CD4-positive, alpha-beta memory T cell (primary cell): Measurements from ENCODE around the gene TRAF3IP3. TPM values are rescaled to one million over a fixed set of nuclear protein-coding genes. Genes with fewer than 3 reads are reported as not detected.

Experiments used
- CTCF ChIA-PET: fragments of 350-600 bp; sonication (Branson Sonifier 250); formaldehyde crosslinking; loops from one replicate; lab custom pipeline; 2021; ENCODE audit warnings: inconsistent platforms; ENCODE audit not compliant: partially characterized antibody; lab: Charles Lee
- POLR2A ChIA-PET: fragments of 350-600 bp; sonication (Branson Sonifier 250); formaldehyde crosslinking; loops from one replicate; lab custom pipeline; 2021; ENCODE audit not compliant: partially characterized antibody; lab: Charles Lee
- DNase-seq, 5 donors: peaks; one replicate each; pipeline versions ENCODE4 v3.0.0 to v3.0.0-alpha.2; 2020 to 2022; ENCODE audit warnings: mixed read lengths in 1 of 5
- H3K27ac ChIP-seq: one replicate; pipeline ENCODE4 v1.7.0; 2013; ENCODE audit warnings: low read depth, low read length
- H3K27me3 ChIP-seq: 2 replicates; pipeline ENCODE4 v1.7.0; 2013; ENCODE audit warnings: mild to moderate bottlenecking, low read length, moderate library complexity; ENCODE audit not compliant: insufficient read depth
- H3K36me3 ChIP-seq: 2 replicates; pipeline ENCODE4 v1.7.0; 2013; ENCODE audit warnings: mild to moderate bottlenecking, low read length, moderate library complexity; ENCODE audit not compliant: insufficient read depth
- H3K4me1 ChIP-seq: 2 replicates; pipeline ENCODE4 v1.7.0; 2013; ENCODE audit warnings: mild to moderate bottlenecking, low read length, moderate library complexity; ENCODE audit not compliant: insufficient read depth
- H3K4me3 ChIP-seq, 2 donors: one replicate each; pipeline ENCODE4 v1.7.0; 2013; ENCODE audit warnings: low read length in 2 of 2, mild to moderate bottlenecking in 1 of 2
- H3K9me3 ChIP-seq, 2 donors: one replicate each; pipeline ENCODE4 v1.7.0; 2013; ENCODE audit warnings: low read length in 2 of 2, control low read depth in 1 of 2; ENCODE audit not compliant: control insufficient read depth in 1 of 2
- H3K27ac Mint-ChIP-seq, 7 donors: one replicate each; pipeline ENCODE4 v1.8.0; 2020 to 2021; ENCODE audit warnings: mixed read lengths in 7 of 7, mild to moderate bottlenecking in 6 of 7, inconsistent platforms in 3 of 7, moderate library complexity in 3 of 7
- H3K27me3 Mint-ChIP-seq, 2 donors: one replicate each; pipeline ENCODE4 v1.8.0; 2020 to 2021; ENCODE audit warnings: mixed read lengths in 2 of 2
- H3K36me3 Mint-ChIP-seq, 2 donors: one replicate each; pipeline ENCODE4 v1.8.0; 2020 to 2021; ENCODE audit warnings: mixed read lengths in 2 of 2, inconsistent platforms in 1 of 2, mild to moderate bottlenecking in 1 of 2
- H3K4me1 Mint-ChIP-seq, 4 donors: one replicate each; pipeline ENCODE4 v1.8.0; 2020 to 2021; ENCODE audit warnings: mixed read lengths in 4 of 4, mild to moderate bottlenecking in 1 of 4
- H3K4me3 Mint-ChIP-seq, 8 donors: one replicate each; pipeline ENCODE4 v1.8.0; 2020 to 2021; ENCODE audit warnings: mixed read lengths in 8 of 8, mild to moderate bottlenecking in 7 of 8, moderate library complexity in 6 of 8, inconsistent platforms in 3 of 8
- H3K9me3 Mint-ChIP-seq, 8 donors: one replicate each; pipeline ENCODE4 v1.8.0; 2020 to 2021; ENCODE audit warnings: mixed read lengths in 8 of 8, mild to moderate bottlenecking in 5 of 8, inconsistent platforms in 3 of 8, moderate library complexity in 1 of 8
- intact Hi-C: fragments of 100-400 bp; cut with micrococcal nuclease; formaldehyde crosslinking; loops from one replicate; pipeline ENCODE4 v1.15.1; 2023
- polyA plus RNA-seq, 2 donors: library from polyadenylated mRNA; unstranded; fragments of 300-500 nt; fragmentation: Illumina TruSeq; gene quantifications; one replicate each; pipeline ENCODE4 v1.2.3, GENCODE V29; 2021
- total RNA-seq, 2 experiments: library from RNA; stranded (reverse); gene quantifications; one replicate each; pipeline ENCODE4 v1.2.3, GENCODE V29; 2021

The TRAF3IP3 gene
- total and polyA plus RNA-seq, 4 experiments from 2014 or later, result 435 to 574 (median 529) TPM

GRCh38 chr1:209759829-209760359, 4.0 kb downstream of the TRAF3IP3 start:
- H3K27me3 Mint-ChIP-seq, result no peaks in the 10 kb centered on the region
- H3K4me3 Mint-ChIP-seq, result peak overlapping the region; percentile 26 to 100 (median 79)
- DNase-seq, result no peak
- Histone ChIP-seq H3K27me3 (no peaks in the 10 kb centered on the region), H3K4me1 (peaks cover 78% of the 10 kb centered on the region), H3K9me3 (no peaks in the 10 kb centered on the region), H3K36me3 (peaks cover 56% of the 10 kb centered on the region), H3K27ac (peak overlapping the region; percentile 72), H3K4me3 (peak overlapping the region in 1 of 2 donors; percentile 11)
- POLR2A ChIA-PET, result interaction anchor here (1.3 to 36.1 kb wide), 3 partner anchors 1 to 63 kb away, joined by 5 to 1778 read pairs (median 1778); partner anchors contain the start of genes C1orf74 and TRAF3IP3
- no peaks in the 10 kb centered on the region for H3K9me3 Mint-ChIP-seq
- CTCF ChIA-PET, result interaction anchor here (0.8 to 16.0 kb wide), 7 partner anchors 3 to 68 kb away, joined by 3 to 385 read pairs (median 6); partner anchors contain the start of genes C1orf74, TRAF3IP3 and UTP25
- peak overlapping the region; percentile 78 to 96 (median 93) for H3K27ac Mint-ChIP-seq
- intact Hi-C loops, result no loop called here
- H3K4me1 Mint-ChIP-seq, result peaks cover 60 to 94% (median 72%) of the 10 kb centered on the region in 4 donors
- H3K36me3 Mint-ChIP-seq, result peaks cover 68 to 77% of the 10 kb centered on the region in 2 donors

GRCh38 chr1:209761011-209761635, 5.3 kb downstream of the TRAF3IP3 start:
- Mint-ChIP-seq H3K9me3 (no peaks in the 10 kb centered on the region), H3K27me3 (no peaks in the 10 kb centered on the region), H3K4me3 (peak overlapping the region; percentile 28 to 83 (median 61)), H3K4me1 (peaks cover 56 to 81% (median 69%) of the 10 kb centered on the region in 4 donors), H3K36me3 (peaks cover 79 to 86% of the 10 kb centered on the region in 2 donors), H3K27ac (peak overlapping the region; percentile 84 to 96 (median 89))
- DNase-seq, result no peak
- CTCF ChIA-PET, result interaction anchor here (1.3 to 16.0 kb wide), 3 partner anchors 2 to 61 kb away, joined by 4 to 385 read pairs (median 385); partner anchors contain the start of gene TRAF3IP3
- Histone ChIP-seq H3K4me3 (no peak overlapping the region), H3K4me1 (peaks cover 77% of the 10 kb centered on the region), H3K27me3 (no peaks in the 10 kb centered on the region), H3K9me3 (no peaks in the 10 kb centered on the region), H3K27ac (peak overlapping the region; percentile 23), H3K36me3 (peaks cover 61% of the 10 kb centered on the region)
- POLR2A ChIA-PET, result interaction anchor here (1.3 to 36.1 kb wide), 3 partner anchors 2 to 62 kb away, joined by 5 to 1778 read pairs (median 1778); partner anchors contain the start of genes C1orf74 and TRAF3IP3
- intact Hi-C loops, result no loop called here

- Mint-ChIP-seq H3K27me3 (no peaks in the 10 kb centered on the region), H3K4me1 (peaks cover 34 to 64% (median 44%) of the 10 kb centered on the region in 4 donors), H3K9me3 (no peaks in the 10 kb centered on the region), H3K36me3 (peaks cover 65 to 77% of the 10 kb centered on the region in 2 donors), H3K4me3 (peak overlapping the region in 5 of 8 donors; percentile 26 to 77 (median 72)), H3K27ac (peak overlapping the region in 5 of 7 donors; percentile 53 to 91 (median 85))
- peaks cover 69% of the 10 kb centered on the region for H3K4me1 ChIP-seq
- no peak overlapping the region for H3K4me3 ChIP-seq
- H3K9me3 ChIP-seq, result no peaks in the 10 kb centered on the region
- no peak for DNase-seq
- ChIA-PET CTCF (interaction anchor here (0.8 to 16.0 kb wide), 3 partner anchors 11 to 163 kb away, joined by 3 to 385 read pairs (median 28); partner anchors contain the start of gene TRAF3IP3), POLR2A (interaction anchor here (31.0 to 36.1 kb wide), 2 partner anchors 7 to 8 kb away, joined by 1778 read pairs; partner anchors contain the start of genes C1orf74 and TRAF3IP3)
- H3K27ac ChIP-seq, result peak overlapping the region; percentile 33
- H3K36me3 ChIP-seq, result peaks cover 40% of the 10 kb centered on the region
- intact Hi-C loops, result no loop called here
- H3K27me3 ChIP-seq, result no peaks in the 10 kb centered on the region
Observed at GRCh38 chr1:209766051-209766450, 10.2 kb downstream of the TRAF3IP3 start.

- intact Hi-C loops, result no loop called here
- no peak for DNase-seq
- peaks cover 33% of the 10 kb centered on the region for H3K36me3 ChIP-seq
- no peaks in the 10 kb centered on the region for H3K27me3 ChIP-seq
- H3K4me3 ChIP-seq, result peak overlapping the region in 1 of 2 donors; percentile 84
- H3K9me3 Mint-ChIP-seq, result no peaks in the 10 kb centered on the region
- ChIA-PET CTCF (interaction anchor here (1.4 to 16.0 kb wide), 3 partner anchors 12 to 61 kb away, joined by 5 to 385 read pairs (median 28); partner anchors contain the start of genes TRAF3IP3 and UTP25), POLR2A (interaction anchor here (31.0 to 36.1 kb wide), 2 partner anchors 7 to 8 kb away, joined by 1778 read pairs; partner anchors contain the start of genes C1orf74 and TRAF3IP3)
- H3K4me1 ChIP-seq, result peaks cover 69% of the 10 kb centered on the region
- peaks cover 55 to 67% of the 10 kb centered on the region in 2 donors for H3K36me3 Mint-ChIP-seq
- H3K27me3 Mint-ChIP-seq, result no peaks in the 10 kb centered on the region
- H3K4me3 Mint-ChIP-seq, result peak overlapping the region in 5 of 8 donors; percentile 13 to 77 (median 70)
- no peaks in the 10 kb centered on the region for H3K9me3 ChIP-seq
- H3K27ac ChIP-seq, result peak overlapping the region; percentile 79
- peak overlapping the region in 5 of 7 donors; percentile 1 to 91 (median 85) for H3K27ac Mint-ChIP-seq
- H3K4me1 Mint-ChIP-seq, result peaks cover 23 to 53% (median 35%) of the 10 kb centered on the region in 4 donors
Observed at GRCh38 chr1:209767096-209767495, 11.2 kb downstream of the TRAF3IP3 start.

GRCh38 chr1:209767706-209768105, 11.9 kb downstream of the TRAF3IP3 start:
- ChIA-PET CTCF (interaction anchor here (0.8 to 16.0 kb wide), 8 partner anchors 8 to 76 kb away, joined by 3 to 385 read pairs (median 14); partner anchors contain the start of genes C1orf74, TRAF3IP3 and UTP25), POLR2A (interaction anchor here (1.0 to 36.1 kb wide), 11 partner anchors 6 to 95 kb away, joined by 3 to 1778 read pairs (median 11); partner anchors contain the start of genes C1orf74, IRF6, TRAF3IP3 and UTP25)
- H3K9me3 ChIP-seq, result no peaks in the 10 kb centered on the region
- Mint-ChIP-seq H3K36me3 (peaks cover 49 to 61% of the 10 kb centered on the region in 2 donors), H3K4me1 (peaks cover 17 to 47% (median 30%) of the 10 kb centered on the region in 4 donors), H3K27ac (no peak overlapping the region), H3K27me3 (no peaks in the 10 kb centered on the region), H3K9me3 (no peaks in the 10 kb centered on the region), H3K4me3 (no peak overlapping the region)
- intact Hi-C loops, result loop anchor here (1.0 to 2.0 kb wide), 7 partner anchors 11 to 75 kb away; partner anchors contain the start of genes C1orf74, TRAF3IP3 and UTP25
- H3K36me3 ChIP-seq, result peaks cover 32% of the 10 kb centered on the region
- peak overlapping the region; percentile 79 for H3K27ac ChIP-seq
- peaks cover 69% of the 10 kb centered on the region for H3K4me1 ChIP-seq
- H3K27me3 ChIP-seq, result no peaks in the 10 kb centered on the region
- H3K4me3 ChIP-seq, result peak overlapping the region; percentile 11 to 84
- DNase-seq, result no peak

GRCh38 chr1:209768354-209768774, 12.5 kb downstream of the TRAF3IP3 start:
- H3K36me3 Mint-ChIP-seq, result peaks cover 42 to 54% of the 10 kb centered on the region in 2 donors
- no peaks in the 10 kb centered on the region for H3K27me3 ChIP-seq
- peak overlapping the region; percentile 83 to 84 for H3K4me3 ChIP-seq
- ChIA-PET POLR2A (interaction anchor here (0.9 to 36.1 kb wide), 16 partner anchors 6 to 1810 kb away, joined by 3 to 1778 read pairs (median 7); partner anchors contain the start of genes C1orf74, IRF6, SLC30A1 and TRAF3IP3), CTCF (interaction anchor here (0.8 to 16.0 kb wide), 10 partner anchors 14 to 77 kb away, joined by 3 to 385 read pairs (median 8); partner anchors contain the start of genes C1orf74, TRAF3IP3 and UTP25)
- peak; percentile 82 to 92 (median 85) for DNase-seq
- H3K9me3 ChIP-seq, result no peaks in the 10 kb centered on the region
- no peak overlapping the region for H3K4me3 Mint-ChIP-seq
- no peaks in the 10 kb centered on the region for H3K9me3 Mint-ChIP-seq
- no peaks in the 10 kb centered on the region for H3K27me3 Mint-ChIP-seq
- H3K27ac ChIP-seq, result peak overlapping the region; percentile 79
- peaks cover 11 to 41% (median 24%) of the 10 kb centered on the region in 4 donors for H3K4me1 Mint-ChIP-seq
- H3K4me1 ChIP-seq, result peaks cover 69% of the 10 kb centered on the region
- peaks cover 32% of the 10 kb centered on the region for H3K36me3 ChIP-seq
- intact Hi-C loops, result loop anchor here (1.0 to 2.0 kb wide), 7 partner anchors 11 to 76 kb away; partner anchors contain the start of genes C1orf74, TRAF3IP3 and UTP25
- no peak overlapping the region for H3K27ac Mint-ChIP-seq
